DMS 273 (cell line): ENCODE data around the gene MTMR3.
"Not testable (repeated sequence)": the region's sequence is repeated elsewhere in the genome, so short reads cannot be mapped to it uniquely, and the experiment has no call there.

Experiments used
- DNase-seq: peaks from one replicate; lab custom pipeline; 2025; ENCODE audit not compliant: unreplicated experiment; lab: John Stamatoyannopoulos, UW

MTMR3 gene

GRCh38 chr22:29956680-29957079 lies 73.7 kb downstream of the MTMR3 start:
- no peak for DNase-seq

GRCh38 chr22:29958170-29958569 lies 75.2 kb downstream of the MTMR3 start:
- no peak for DNase-seq

GRCh38 chr22:29964776-29965175 lies 81.8 kb downstream of the MTMR3 start:
- DNase-seq = no peak

- no peak for DNase-seq
Observed at GRCh38 chr22:29967461-29967860, 84.5 kb downstream of the MTMR3 start.

GRCh38 chr22:29971607-29972006 lies 88.6 kb downstream of the MTMR3 start:
- DNase-seq = no peak

- no peak for DNase-seq
Observed at GRCh38 chr22:29972121-29972520, 89.1 kb downstream of the MTMR3 start.

- no peak for DNase-seq
Observed at GRCh38 chr22:29973269-29973668, 90.3 kb downstream of the MTMR3 start.

GRCh38 chr22:29973680-29974079 lies 90.7 kb downstream of the MTMR3 start:
- not testable (repeated sequence) for DNase-seq

- no peak for DNase-seq
Observed at GRCh38 chr22:29975494-29975893, 92.5 kb downstream of the MTMR3 start.

GRCh38 chr22:29977107-29977506 lies 94.1 kb downstream of the MTMR3 start:
- DNase-seq = no peak

- no peak for DNase-seq
Observed at GRCh38 chr22:29979777-29980321, 96.9 kb downstream of the MTMR3 start.

- no peak for DNase-seq
Observed at GRCh38 chr22:29983296-29983917, 100.4 kb downstream of the MTMR3 start.

GRCh38 chr22:29985912-29986311 lies 102.9 kb downstream of the MTMR3 start:
- DNase-seq = no peak

- no peak for DNase-seq
Observed at GRCh38 chr22:29987137-29987536, 104.2 kb downstream of the MTMR3 start.

- DNase-seq = no peak
Observed at GRCh38 chr22:29988719-29989118, 105.7 kb downstream of the MTMR3 start.

- DNase-seq = no peak
Observed at GRCh38 chr22:29989446-29989845, 106.5 kb downstream of the MTMR3 start.

- no peak for DNase-seq
Observed at GRCh38 chr22:29992341-29993275, 109.6 kb downstream of the MTMR3 start.

- peak; percentile 27 for DNase-seq
Observed at GRCh38 chr22:29994027-29994715, 111.2 kb downstream of the MTMR3 start.

- DNase-seq = no peak
Observed at GRCh38 chr22:29994943-29995342, 112.0 kb downstream of the MTMR3 start.

- no peak for DNase-seq
Observed at GRCh38 chr22:29997107-29997506, 114.1 kb downstream of the MTMR3 start.

- DNase-seq = no peak
Observed at GRCh38 chr22:29997516-29997915, 114.5 kb downstream of the MTMR3 start.
